C4-2B (cell line): ENCODE results near the gene CPE.

Experiments used
- H3K27ac ChIP-seq: fragments of 450-650 bp; 2 replicates; pipeline ENCODE4 v1.5.1; 2017
- CTCF ChIP-seq: fragments of 450-650 bp; conservative IDR thresholded peaks from 2 replicates; pipeline ENCODE4 v1.5.1; 2017; ENCODE audit warnings: mild to moderate bottlenecking
- ZFX ChIP-seq: fragments of 450-650 bp; IDR thresholded peaks from 2 replicates; pipeline ENCODE4 v1.6.1; 2017

CPE gene

GRCh38 chr4:165388756-165389155, 9.9 kb downstream of the CPE start:
- no peak overlapping the region for H3K27ac ChIP-seq
- TF ChIP-seq CTCF (no peak), ZFX (no peak)

GRCh38 chr4:165393051-165393450, 14.2 kb downstream of the CPE start:
- H3K27ac ChIP-seq: no peak overlapping the region
- TF ChIP-seq CTCF (no peak), ZFX (no peak)

GRCh38 chr4:165393704-165394103, 14.9 kb downstream of the CPE start:
- TF ChIP-seq ZFX (no peak), CTCF (no peak)

GRCh38 chr4:165394275-165394674, 15.5 kb downstream of the CPE start:
- TF ChIP-seq CTCF: no peak
- TF ChIP-seq ZFX: no peak
- H3K27ac ChIP-seq: no peak overlapping the region

More at GRCh38 chr4:165393704-165394103, 14.9 kb downstream of the CPE start:
- no peak overlapping the region for H3K27ac ChIP-seq

- no peak for TF ChIP-seq CTCF
- TF ChIP-seq ZFX: no peak
- no peak overlapping the region for H3K27ac ChIP-seq
Measured at GRCh38 chr4:165398570-165398969, 19.8 kb downstream of the CPE start.

- no peak overlapping the region for H3K27ac ChIP-seq
- TF ChIP-seq ZFX (no peak), CTCF (no peak)
Measured at GRCh38 chr4:165402375-165402774, 23.6 kb downstream of the CPE start.

GRCh38 chr4:165403048-165403447, 24.2 kb downstream of the CPE start:
- no peak overlapping the region for H3K27ac ChIP-seq
- TF ChIP-seq CTCF (no peak), ZFX (no peak)
